ENCODE results near the gene SMYD3.
"Not testable (repeated sequence)": the region's sequence is repeated elsewhere in the genome, so short reads cannot be mapped to it uniquely, and the experiment has no call there.

SMYD3 gene

DNA sequence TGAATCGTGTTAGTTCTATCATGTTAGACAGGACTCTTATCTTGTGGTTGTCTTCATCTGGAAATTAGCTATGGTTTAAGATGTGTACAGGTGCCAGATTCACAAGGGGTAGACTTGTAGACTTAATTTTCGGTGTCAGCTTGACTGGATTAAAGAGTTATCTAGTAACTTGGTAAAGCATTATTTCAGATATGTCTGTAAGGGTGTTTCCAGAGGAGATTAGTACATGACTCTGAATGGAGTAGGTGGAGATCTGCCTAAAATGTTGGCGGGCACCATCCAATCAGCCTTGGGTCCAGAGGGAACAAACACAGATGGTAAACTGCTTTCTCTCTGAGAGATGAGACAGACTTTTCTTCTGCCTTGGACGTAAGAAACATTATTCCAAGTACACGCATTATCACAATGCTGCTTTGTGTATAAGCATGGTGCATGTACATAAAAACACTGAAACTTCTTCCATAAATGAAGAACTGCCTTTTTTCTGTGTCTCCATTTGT, 434.6 kb downstream of the SMYD3 start:
- H3K27ac ChIP-seq = no peak overlapping the region
- TF ChIP-seq CTCF (conservative IDR thresholded peaks at IDR 0.05) (no peak), ZFX (IDR thresholded peaks at IDR 0.05) (no peak)

DNA sequence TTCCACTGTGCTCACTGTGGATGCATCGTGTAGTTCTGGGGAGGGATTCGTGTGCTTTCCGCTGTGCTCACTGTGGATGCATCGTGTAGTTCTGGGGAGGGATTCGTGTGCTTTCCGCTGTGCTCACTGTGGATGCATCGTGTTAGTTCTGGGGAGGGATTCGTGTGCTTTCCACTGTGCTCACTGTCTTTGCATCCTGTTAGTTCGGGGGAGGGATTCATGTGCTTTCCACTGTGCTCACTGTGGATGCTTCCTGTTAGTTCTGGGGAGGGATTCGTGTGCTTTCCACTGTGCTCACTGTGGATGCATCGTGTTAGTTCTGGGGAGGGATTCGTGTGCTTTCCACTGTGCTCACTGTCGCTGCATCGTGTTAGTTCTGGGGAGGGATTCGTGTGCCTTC, 435.1 kb downstream of the SMYD3 start:
- H3K27ac ChIP-seq = not testable (repeated sequence)

GRCh38 chr1:246071561-246071960, 435.5 kb downstream of the SMYD3 start:
- H3K27ac ChIP-seq = not testable (repeated sequence)

DNA sequence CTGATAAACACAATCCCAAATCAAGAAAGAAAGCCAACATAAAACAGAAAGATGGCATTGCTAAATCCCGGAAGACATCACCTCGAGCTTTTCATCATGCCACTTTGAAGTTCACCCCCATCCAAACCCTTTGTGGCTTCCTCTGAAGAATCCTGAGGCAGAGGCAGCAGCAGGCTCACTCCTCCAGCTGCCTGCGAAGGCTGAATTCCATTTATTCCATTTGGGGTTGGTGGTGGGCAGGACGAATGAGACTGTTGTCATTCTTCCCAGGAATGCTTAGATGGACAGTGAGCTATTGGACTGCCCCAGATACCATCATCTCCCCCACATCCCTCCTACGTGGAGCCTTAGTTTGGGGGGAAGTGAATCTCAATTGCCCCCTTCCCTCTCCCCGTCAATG, 437.5 kb downstream of the SMYD3 start:
- TF ChIP-seq ZFX (IDR thresholded peaks at IDR 0.05) (no peak), CTCF (conservative IDR thresholded peaks at IDR 0.05) (no peak)
- no peak overlapping the region for H3K27ac ChIP-seq

DNA sequence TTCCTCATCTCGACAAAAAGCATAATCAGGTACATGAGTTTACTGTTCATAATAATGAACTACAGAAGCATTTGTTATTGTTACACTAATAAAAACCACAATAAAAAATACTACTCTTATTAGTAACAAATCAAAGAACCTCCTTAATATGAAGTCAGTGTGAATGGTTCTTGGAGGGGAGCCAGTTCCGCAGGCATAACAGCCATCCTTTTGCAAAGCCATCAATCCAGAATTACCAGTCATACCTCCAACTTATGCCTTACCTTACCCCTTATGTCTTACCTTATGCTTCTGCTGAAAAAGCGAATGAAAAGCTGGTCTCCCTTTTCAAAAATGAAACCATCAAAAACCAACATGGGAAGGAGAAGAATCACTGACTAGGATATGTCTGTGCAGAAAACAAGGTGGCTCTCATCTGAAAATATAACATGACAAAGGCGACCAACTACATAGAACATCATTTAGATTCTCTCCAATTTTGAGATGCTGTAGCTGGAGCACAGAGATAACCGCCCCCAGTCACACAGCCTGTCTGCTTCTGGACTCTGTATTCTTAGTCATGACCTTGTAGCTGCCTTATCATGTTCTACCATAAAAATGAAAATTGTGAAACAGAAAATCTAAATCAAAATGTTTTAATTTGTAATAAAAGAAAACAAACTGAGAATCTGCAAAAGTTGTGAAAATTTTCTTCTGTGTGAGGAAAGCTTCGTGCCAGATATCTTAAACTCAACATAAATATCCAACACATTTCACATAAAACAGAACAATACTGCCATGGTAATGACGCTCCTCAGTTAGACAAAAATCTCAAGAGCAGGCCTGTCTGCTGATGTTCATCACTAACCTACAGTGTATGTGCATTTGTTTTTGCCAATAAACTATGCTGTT, 438.2 kb downstream of the SMYD3 start:
- H3K27ac ChIP-seq = no peak overlapping the region
- TF ChIP-seq ZFX (IDR thresholded peaks at IDR 0.05) (no peak), CTCF (conservative IDR thresholded peaks at IDR 0.05) (no peak)

DNA sequence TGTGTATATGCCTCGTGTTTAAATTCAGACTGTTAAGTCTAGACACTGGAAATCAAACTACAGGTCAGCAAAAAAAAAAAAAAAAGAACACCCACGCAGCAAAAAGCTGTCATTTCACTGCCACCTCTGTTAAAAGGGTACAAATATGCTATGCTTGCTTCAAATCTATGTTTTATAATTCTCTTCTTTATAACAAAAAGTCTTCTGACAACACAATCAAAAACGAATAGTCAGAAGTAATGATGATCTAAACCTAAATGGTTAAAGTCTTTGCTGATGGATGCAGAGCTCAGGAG, 438.9 kb downstream of the SMYD3 start:
- no peak overlapping the region for H3K27ac ChIP-seq
- no peak for TF ChIP-seq CTCF (conservative IDR thresholded peaks at IDR 0.05)
- no peak for TF ChIP-seq ZFX (IDR thresholded peaks at IDR 0.05)

GRCh38 chr1:246067432-246068216, 439.5 kb downstream of the SMYD3 start:
- no peak overlapping the region for H3K27ac ChIP-seq
- TF ChIP-seq ZFX (IDR thresholded peaks at IDR 0.05) (no peak), CTCF (conservative IDR thresholded peaks at IDR 0.05) (no peak)

GRCh38 chr1:246066573-246066972, 440.5 kb downstream of the SMYD3 start:
- H3K27ac ChIP-seq = no peak overlapping the region
- TF ChIP-seq ZFX (IDR thresholded peaks at IDR 0.05) (no peak), CTCF (conservative IDR thresholded peaks at IDR 0.05) (no peak)

All from C4-2B (cell line).